Colonic mucosa (tissue), 4 donors: ENCODE results near the gene COL27A1. TPM values are rescaled to one million over a fixed set of nuclear protein-coding genes. Genes with fewer than 3 reads are reported as not detected.
"Not testable (repeated sequence)": the region's sequence is repeated elsewhere in the genome, so short reads cannot be mapped to it uniquely, and the experiment has no call there.

Experiments used
- DNase-seq: peaks from one replicate; pipeline ENCODE4 v3.0.0-alpha.2; 2020
- H3K27ac ChIP-seq: fragments of 200-600 bp; one replicate; pipeline ENCODE4 v1.8.0; 2021
- H3K27me3 ChIP-seq: fragments of 200-600 bp; one replicate; pipeline ENCODE4 v1.8.0; 2021
- H3K36me3 ChIP-seq: fragments of 200-600 bp; one replicate; pipeline ENCODE4 v1.8.0; 2021
- H3K4me1 ChIP-seq: fragments of 200-600 bp; one replicate; pipeline ENCODE4 v1.8.0; 2021; ENCODE audit warnings: mild to moderate bottlenecking
- H3K4me3 ChIP-seq: fragments of 200-600 bp; one replicate; pipeline ENCODE4 v1.8.0; 2021
- H3K9ac ChIP-seq, 2 donors: one replicate each; pipeline ENCODE4 v1.7.0; 2013; ENCODE audit warnings: control low read depth in 2 of 2, low read depth in 2 of 2, low read length in 2 of 2
- H3K9me3 ChIP-seq: fragments of 200-600 bp; one replicate; pipeline ENCODE4 v1.8.0; 2021
- CTCF ChIP-seq: fragments of 200-600 bp; IDR thresholded peaks from one replicate; pipeline ENCODE4 v1.8.0; 2022; ENCODE audit warnings: antibody characterized with exemption, mild to moderate bottlenecking
- intact Hi-C: fragments of 100-400 bp; cut with DNase I; formaldehyde crosslinking; loops from one replicate; pipeline ENCODE4 v1.14.1; 2022
- total RNA-seq, 2 donors: library from RNA; stranded (reverse); fragmentation: NEBNext Ultra II Directional in 1 of 2; extraction: Animal tissue kit (Norgen Biotek cat#: 25700) in 1 of 2; gene quantifications; one replicate each; pipeline ENCODE4 v1.2.1, GENCODE V29; 2021
- donor health status: healthy.
- donor health status: DM: no; HTN: no; CAD: no.
- donor health status: DM: no; HTN: no; CAD: no.

The COL27A1 gene
- total RNA-seq, 2 donors from 2014 or later: 2.9 to 4.2 TPM

- Histone ChIP-seq H3K4me1 (no peaks in the 10 kb centered on the region), H3K4me3 (no peak overlapping the region), H3K27me3 (no peaks in the 10 kb centered on the region), H3K27ac (no peak overlapping the region), H3K36me3 (no peaks in the 10 kb centered on the region), H3K9me3 (no peaks in the 10 kb centered on the region), H3K9ac (no peak overlapping the region)
- intact Hi-C loops: no loop called here
- DNase-seq: peak; percentile 4
- no peak for TF ChIP-seq CTCF
These were observed 160.5 kb downstream of the COL27A1 start for GRCh38 chr9:114315723-114316363.

DNA sequence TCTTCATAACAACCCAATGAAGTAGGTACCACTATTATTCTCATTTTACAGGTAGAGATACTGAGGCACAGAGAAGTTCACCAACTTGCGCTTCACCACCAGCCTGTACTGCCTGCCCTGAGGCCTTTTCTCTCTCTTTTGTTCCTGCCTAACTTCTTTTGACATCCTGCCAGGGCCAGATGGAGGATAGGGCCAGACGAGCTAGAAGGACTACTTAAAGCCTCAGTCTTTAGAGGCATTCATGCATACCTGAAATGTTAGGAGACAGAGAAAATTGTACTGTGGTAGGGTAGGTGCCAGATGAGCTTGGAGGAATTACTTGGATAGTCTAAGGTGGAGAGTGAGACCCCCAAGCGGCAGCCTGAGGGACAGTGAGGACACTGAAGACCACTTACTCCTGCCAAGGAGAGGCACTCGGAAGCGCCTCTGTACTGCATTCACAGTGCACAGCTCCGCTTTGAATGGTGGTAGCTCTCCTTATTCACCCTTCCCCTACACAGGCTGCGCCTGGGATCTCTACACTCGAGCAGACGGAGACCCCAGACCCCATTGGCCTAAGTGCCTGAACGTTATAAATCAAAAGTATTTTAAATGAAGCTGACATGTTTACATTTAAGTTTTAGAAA, 161.4 kb downstream of the COL27A1 start:
- TF ChIP-seq CTCF: no peak
- H3K9me3 ChIP-seq: no peaks in the 10 kb centered on the region
- H3K36me3 ChIP-seq: no peaks in the 10 kb centered on the region
- no peaks in the 10 kb centered on the region for H3K4me1 ChIP-seq
- intact Hi-C loops: no loop called here
- no peaks in the 10 kb centered on the region for H3K27me3 ChIP-seq
- peak; percentile 11 for DNase-seq
- H3K27ac ChIP-seq: no peak overlapping the region
- no peak overlapping the region for H3K4me3 ChIP-seq
- H3K9ac ChIP-seq: no peak overlapping the region

GRCh38 chr9:114317665-114318357, 162.5 kb downstream of the COL27A1 start:
- DNase-seq: no peak
- no peak for TF ChIP-seq CTCF
- H3K4me3 ChIP-seq: no peak overlapping the region
- H3K4me1 ChIP-seq: no peaks in the 10 kb centered on the region
- no peaks in the 10 kb centered on the region for H3K9me3 ChIP-seq
- intact Hi-C loops: no loop called here
- no peaks in the 10 kb centered on the region for H3K27me3 ChIP-seq
- no peaks in the 10 kb centered on the region for H3K36me3 ChIP-seq
- no peak overlapping the region for H3K27ac ChIP-seq
- H3K9ac ChIP-seq: no peak overlapping the region

GRCh38 chr9:114318416-114318815, 163.1 kb downstream of the COL27A1 start:
- no peak overlapping the region for H3K9ac ChIP-seq
- TF ChIP-seq CTCF: no peak
- H3K27me3 ChIP-seq: no peaks in the 10 kb centered on the region
- no peaks in the 10 kb centered on the region for H3K9me3 ChIP-seq
- H3K36me3 ChIP-seq: no peaks in the 10 kb centered on the region
- no peaks in the 10 kb centered on the region for H3K4me1 ChIP-seq
- no peak overlapping the region for H3K27ac ChIP-seq
- H3K4me3 ChIP-seq: no peak overlapping the region
- intact Hi-C loops: no loop called here
- peak; percentile 6 for DNase-seq

DNA sequence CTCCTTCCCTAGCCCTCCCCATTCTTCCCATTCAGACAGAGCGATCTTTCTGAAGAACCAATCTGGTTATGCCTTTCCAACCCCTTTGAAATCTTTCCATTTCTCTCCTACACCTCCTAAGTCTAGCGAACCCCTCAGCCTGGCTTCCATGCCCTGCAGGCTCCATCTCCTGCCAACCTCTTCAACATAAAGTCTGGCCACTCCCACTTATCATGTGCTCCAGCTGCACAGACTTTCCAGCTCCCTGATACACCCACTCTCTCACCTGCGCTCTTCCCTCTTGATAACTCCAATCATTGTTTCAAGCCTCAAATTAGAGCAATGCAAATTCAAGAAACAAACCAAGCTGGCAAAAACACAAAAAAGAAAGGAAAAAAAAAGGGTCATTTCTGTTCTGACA, 163.8 kb downstream of the COL27A1 start:
- H3K9me3 ChIP-seq: no peaks in the 10 kb centered on the region
- H3K9ac ChIP-seq: no peak overlapping the region
- TF ChIP-seq CTCF: no peak
- H3K27ac ChIP-seq: no peak overlapping the region
- intact Hi-C loops: no loop called here
- H3K4me1 ChIP-seq: no peaks in the 10 kb centered on the region
- no peaks in the 10 kb centered on the region for H3K27me3 ChIP-seq
- no peaks in the 10 kb centered on the region for H3K36me3 ChIP-seq
- DNase-seq: no peak
- no peak overlapping the region for H3K4me3 ChIP-seq

DNA sequence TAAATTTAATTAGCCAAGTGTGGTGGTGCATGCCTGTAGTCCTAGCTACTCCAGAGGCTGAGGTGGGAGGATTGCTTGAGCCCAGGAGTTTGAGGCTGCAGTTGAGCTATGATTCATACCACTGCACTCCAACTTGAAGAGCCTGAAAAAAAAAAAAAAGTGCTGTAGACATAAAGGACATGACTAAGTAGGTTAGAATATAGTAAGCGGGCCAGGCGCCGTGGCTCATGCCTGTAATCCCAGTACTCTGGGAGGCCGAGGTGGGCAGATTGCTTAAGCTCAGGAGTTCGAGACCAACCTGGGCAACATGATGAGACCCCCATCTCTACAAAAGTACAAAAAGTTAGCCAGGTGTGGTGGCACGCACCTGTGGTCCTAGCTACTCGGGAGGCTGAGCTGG, 165.4 kb downstream of the COL27A1 start:
- intact Hi-C loops, H3K9me3 ChIP-seq, H3K36me3 ChIP-seq, H3K4me3 ChIP-seq, H3K27ac ChIP-seq, DNase-seq, H3K9ac ChIP-seq, H3K4me1 ChIP-seq, H3K27me3 ChIP-seq: not testable (repeated sequence)
